H1 (cell line): Measurements from ENCODE around the gene PLA2G4E. TPM values are rescaled to one million over a fixed set of nuclear protein-coding genes. Genes with fewer than 3 reads are reported as not detected.

ENCODE experiments used
- CTCF ChIA-PET: fragments of 300-600 bp; sonication (Branson Sonifier 250); formaldehyde crosslinking; loops from one replicate; lab custom pipeline; 2021; ENCODE audit not compliant: partially characterized antibody; lab: Charles Lee
- POLR2A ChIA-PET: fragments of 300-600 bp; sonication (Branson Sonifier 250); formaldehyde crosslinking; loops from one replicate; lab custom pipeline; 2021; ENCODE audit warnings: inconsistent platforms; ENCODE audit not compliant: partially characterized antibody; lab: Charles Lee
- DNase-seq, 2 experiments: peaks; one replicate each; pipeline versions ENCODE4 v3.0.0 to v3.0.0-alpha.2; 2010 to 2022; ENCODE audit warnings: low spot score in 2 of 2, low read depth in 1 of 2, mixed read lengths in 1 of 2
- FAIRE-seq: peaks from 2 replicates; lab custom pipeline; 2011; peaks lifted over from hg19 to GRCh38; lab: Jason Lieb, UNC
- H2AFZ ChIP-seq: 2 replicates; pipeline ENCODE4 v1.8.1; 2012; ENCODE audit warnings: low read length, inconsistent platforms
- H2AK5ac ChIP-seq: 2 replicates; pipeline ENCODE4 v1.6.1; 2013; ENCODE audit warnings: low read depth, low read length
- H2BK120ac ChIP-seq: replicated peaks from 2 replicates; pipeline ENCODE3; 2013; ENCODE audit warnings: low read depth, low read length, inconsistent platforms
- H2BK12ac ChIP-seq: 2 replicates; pipeline ENCODE4 v1.6.1; 2013; ENCODE audit warnings: low read depth, low read length
- H2BK15ac ChIP-seq: 2 replicates; pipeline ENCODE4 v1.6.1; 2013; ENCODE audit warnings: low read length
- H2BK20ac ChIP-seq: 2 replicates; pipeline ENCODE4 v1.6.1; 2013; ENCODE audit warnings: low read length
- H2BK5ac ChIP-seq: 2 replicates; pipeline ENCODE4 v1.6.1; 2013; ENCODE audit warnings: low read depth, low read length
- H3K14ac ChIP-seq: 2 replicates; pipeline ENCODE4 v1.6.1; 2013; ENCODE audit warnings: inconsistent platforms; ENCODE audit not compliant: insufficient read length
- H3K18ac ChIP-seq: 2 replicates; pipeline ENCODE4 v1.6.1; 2013; ENCODE audit warnings: low read length; ENCODE audit errors: extremely low read depth
- H3K23ac ChIP-seq: 2 replicates; pipeline ENCODE4 v1.6.1; 2013; ENCODE audit warnings: inconsistent platforms; ENCODE audit not compliant: insufficient read length
- H3K23me2 ChIP-seq: 2 replicates; pipeline ENCODE4 v1.6.1; 2013; ENCODE audit warnings: low read depth, low read length
- H3K27ac ChIP-seq: 2 replicates; pipeline ENCODE4 v1.6.1; 2011; ENCODE audit warnings: low read depth, low read length, inconsistent platforms
- H3K27me3 ChIP-seq, 4 experiments: replicated peaks in 1 of 4; 1 replicate in 1 of 4; 2 replicates in 3 of 4; pipeline versions ENCODE4 v1.6.1 to v1.8.1; 2011 to 2013; ENCODE audit warnings: low read length in 3 of 4, mild to moderate bottlenecking in 3 of 4, inconsistent platforms in 2 of 4, mixed read lengths in 2 of 4, moderate library complexity in 1 of 4; ENCODE audit not compliant: control insufficient read depth in 3 of 4, insufficient read depth in 3 of 4; ENCODE audit errors: extremely low read depth in 1 of 4
- H3K36me3 ChIP-seq, 4 experiments: 2 replicates each; pipeline versions ENCODE4 v1.6.1 to v1.8.1; 2011 to 2013; ENCODE audit warnings: mild to moderate bottlenecking in 4 of 4, low read length in 3 of 4, moderate library complexity in 2 of 4, control low read depth in 1 of 4, inconsistent platforms in 1 of 4; ENCODE audit not compliant: insufficient read depth in 4 of 4, control insufficient read depth in 2 of 4
- H3K4ac ChIP-seq: replicated peaks from 2 replicates; pipeline ENCODE3; 2013; ENCODE audit warnings: low read length, low read depth, mixed read lengths, inconsistent platforms; ENCODE audit not compliant: insufficient read length
- H3K4me1 ChIP-seq, 4 experiments: replicated peaks in 1 of 4; 1 replicate in 1 of 4; 2 replicates in 3 of 4; pipeline versions ENCODE4 v1.6.1 to v1.8.1; 2011 to 2013; ENCODE audit warnings: low read length in 3 of 4, inconsistent platforms in 2 of 4, mixed read lengths in 1 of 4; ENCODE audit not compliant: insufficient read depth in 4 of 4, control insufficient read depth in 3 of 4
- H3K4me2 ChIP-seq, 2 experiments: 2 replicates each; pipeline versions ENCODE4 v1.6.1 to v1.8.1; 2011 to 2013; ENCODE audit warnings: low read depth in 2 of 2, low read length in 2 of 2, control low read depth in 1 of 2, inconsistent platforms in 1 of 2, mild to moderate bottlenecking in 1 of 2; ENCODE audit not compliant: insufficient read depth in 1 of 2
- H3K4me3 ChIP-seq, 4 experiments: fragments of 200-600, 300-600 bp in 1 of 4; sonication (generic), shearing (Covaris generic), sonication (Bioruptor Twin) in 1 of 4; 2 replicates each; pipeline versions ENCODE4 v1.5.1 to v1.8.1; 2011 to 2016; ENCODE audit warnings: low read length in 4 of 4, low read depth in 3 of 4, control low read depth in 2 of 4, inconsistent platforms in 2 of 4, mild to moderate bottlenecking in 2 of 4, mixed read lengths in 1 of 4, moderate library complexity in 1 of 4; ENCODE audit not compliant: insufficient read depth in 2 of 4; ENCODE audit errors: extremely low read depth in 1 of 4
- H3K56ac ChIP-seq: replicated peaks from 2 replicates; pipeline ENCODE3; 2013; ENCODE audit warnings: low read depth, mild to moderate bottlenecking, mixed read lengths, low read length, inconsistent platforms; ENCODE audit not compliant: insufficient read length
- H3K79me1 ChIP-seq: 2 replicates; pipeline ENCODE4 v1.6.1; 2013; ENCODE audit warnings: low read depth, low read length, control low read depth
- H3K79me2 ChIP-seq, 2 experiments: 2 replicates each; pipeline versions ENCODE4 v1.6.1 to v1.8.1; 2012 to 2013; ENCODE audit warnings: low read length in 2 of 2, mild to moderate bottlenecking in 2 of 2, inconsistent platforms in 1 of 2; ENCODE audit not compliant: insufficient read depth in 2 of 2, control insufficient read depth in 1 of 2
- H3K9ac ChIP-seq, 4 experiments: replicated peaks in 1 of 4; 1 replicate in 1 of 4; 2 replicates in 3 of 4; pipeline versions ENCODE4 v1.6.1 to v1.8.1; 2011 to 2013; ENCODE audit warnings: low read depth in 3 of 4, low read length in 3 of 4, control low read depth in 2 of 4, mild to moderate bottlenecking in 2 of 4, moderate library complexity in 2 of 4, inconsistent platforms in 1 of 4; ENCODE audit errors: extremely low read depth in 1 of 4
- H3K9me3 ChIP-seq, 2 experiments: 2 replicates each; pipeline versions ENCODE4 v1.6.1 to v1.8.1; 2012 to 2013; ENCODE audit warnings: mild to moderate bottlenecking in 2 of 2, moderate library complexity in 2 of 2, control low read depth in 1 of 2, inconsistent platforms in 1 of 2, low read depth in 1 of 2, low read length in 1 of 2, mixed read lengths in 1 of 2; ENCODE audit not compliant: insufficient read depth in 2 of 2
- H4K20me1 ChIP-seq, 2 experiments: replicated peaks in 1 of 2; 2 replicates each; pipeline versions ENCODE3 to v1.8.1; 2011 to 2013; ENCODE audit warnings: inconsistent platforms in 2 of 2, low read length in 2 of 2, mild to moderate bottlenecking in 1 of 2; ENCODE audit not compliant: insufficient read depth in 2 of 2, control insufficient read depth in 1 of 2
- H4K5ac ChIP-seq: 2 replicates; pipeline ENCODE4 v1.6.1; 2013; ENCODE audit warnings: low read length, low read depth, mixed read lengths, inconsistent platforms; ENCODE audit not compliant: insufficient read length
- H4K8ac ChIP-seq: 2 replicates; pipeline ENCODE4 v1.8.0; 2013; ENCODE audit warnings: mild to moderate bottlenecking, moderate library complexity, low read length, inconsistent platforms; ENCODE audit not compliant: insufficient read depth; ENCODE audit errors: extremely low read depth
- H4K91ac ChIP-seq: replicated peaks from 2 replicates; pipeline ENCODE3; 2013; ENCODE audit warnings: low read length, mixed read lengths, inconsistent platforms; ENCODE audit not compliant: insufficient read length
- KDM5A ChIP-seq: fragments of 200-600 bp; IDR thresholded peaks from 2 replicates; pipeline ENCODE4 v1.7.1; 2012; ENCODE audit warnings: mild to moderate bottlenecking, low read length, inconsistent platforms, mixed read lengths
- RNF2 ChIP-seq: fragments of 200-900, 300-1000 bp; sonication (generic); IDR thresholded peaks from 2 replicates; pipeline ENCODE4 v1.7.1; 2016; ENCODE audit warnings: borderline replicate concordance, low read depth, mild to moderate bottlenecking, antibody characterized with exemption, low read length; ENCODE audit not compliant: poor library complexity, severe bottlenecking; ENCODE audit errors: missing control alignments
- SP2 ChIP-seq: IDR thresholded peaks from 2 replicates; pipeline ENCODE4 v1.6.1; 2012; ENCODE audit warnings: mild to moderate bottlenecking, low read length, inconsistent platforms
- WGBS, 2 experiments: shearing (Covaris generic) in 1 of 2; methylation state at CpG; one replicate each; pipeline versions ENCODE4 v1.1.6 to v1.1.7; 2013 to 2015; ENCODE audit warnings: low lambda C conversion rate in 2 of 2, mixed read lengths in 2 of 2, inconsistent platforms in 1 of 2, low coverage in 1 of 2, missing lambda C conversion rate in 1 of 2; ENCODE audit not compliant: insufficient replicate concordance in 2 of 2, insufficient coverage in 1 of 2, insufficient read length in 1 of 2; ENCODE audit errors: extremely low coverage in 1 of 2, missing lambda C conversion rate in 1 of 2; 5-methylcytosine and 5-hydroxymethylcytosine counted together
- long read RNA-seq, 2 experiments: library from RNA in 1 of 2; library from capped mRNA in 1 of 2; stranded (forward); transcript quantifications; one replicate each; pipeline ENCODE4 v2.0.0, GENCODE V29; 2021; ENCODE audit warnings: inconsistent platforms in 1 of 2
- polyA minus RNA-seq, 3 experiments: library from RNA; depleted of rRNA, polyadenylated mRNA; stranded (reverse); fragments of >200 nt; gene quantifications; 1 replicate in 2 of 3; 2 replicates in 1 of 3; pipeline ENCODE4 v1.2.3, GENCODE V29; 2011
- polyA plus RNA-seq, 7 experiments: library from polyadenylated mRNA; depleted of rRNA in 3 of 7; stranded (reverse) in 5 of 7; unstranded in 2 of 7; fragments of >200 nt in 5 of 7; fragments of 200-250 nt in 2 of 7; gene quantifications; 1 replicate in 5 of 7; 2 replicates in 1 of 7; 4 replicates in 1 of 7; pipeline versions ENCODE4 v1.2.1 to v1.2.3, GENCODE V29; 2011 to 2013; ENCODE audit warnings: missing spikeins in 2 of 7, mixed read lengths in 2 of 7
- total RNA-seq: library from RNA; stranded (reverse); fragmentation: NEBNext Ultra II Directional; extraction: Animal tissue kit (Norgen Biotek cat#: 25700); gene quantifications from 2 replicates; pipeline ENCODE4 v1.2.1, GENCODE V29; 2021
- TF ChIP-seq, protein P1 (sequence below): IDR thresholded peaks from 2 replicates; pipeline ENCODE4 v1.6.1; 2012; ENCODE audit warnings: inconsistent platforms

The PLA2G4E gene
- total RNA-seq (not detected in 2 replicates), polyA plus RNA-seq (2011; rRNA removed) (0.03 TPM in 2 replicates), polyA minus RNA-seq (2011; rRNA and poly(A)+ RNA removed) (not detected in 2 replicates)
- not detected for polyA plus RNA-seq (2011; cell fraction: cytosol; rRNA removed)
- 0.04 TPM for polyA plus RNA-seq (2011; cell fraction: nucleus; rRNA removed)
- polyA plus RNA-seq (2012, experiment 1 of 2): not detected in 4 replicates
- not detected for polyA plus RNA-seq (2012, experiment 2 of 2)
- not detected for polyA plus RNA-seq (2013, experiment 1 of 2)
- 0.04 TPM for polyA plus RNA-seq (2013, experiment 2 of 2)
- polyA minus RNA-seq (2011; cell fraction: cytosol; rRNA and poly(A)+ RNA removed): not detected
- not detected for polyA minus RNA-seq (2011; cell fraction: nucleus; rRNA and poly(A)+ RNA removed)
- long read RNA-seq, experiment 1: 0 reads
- long read RNA-seq, experiment 2: 0 reads

GRCh38 chr15:42020713-42021273 is at the start of gene PLA2G4E:
TSS of gene PLA2G4E (minus strand) at chr15:42021042. CDS start at chr15:42021030, 12 bp downstream.
- ChIA-PET CTCF (interaction anchor here (0.6 to 2.8 kb wide), 2 partner anchors 16 to 23 kb away, joined by 3 to 7 read pairs; no protein-coding TSS in a partner anchor), POLR2A (interaction anchor here (0.9 kb wide), 1 partner anchor 8 kb away, joined by 4 read pairs; no protein-coding TSS in a partner anchor)
- Histone ChIP-seq H3K4me3 (no peak within 1 kb of the TSS), H3K79me1 (no peaks in the 10 kb centered on the region), H2AK5ac (no peak within 1 kb of the TSS), H3K9ac (no peak within 1 kb of the TSS), H2BK20ac (no peak within 1 kb of the TSS), H3K79me2 (no peaks in the 10 kb centered on the region), H3K27ac (no peak within 1 kb of the TSS), H3K4me2 (no peak within 1 kb of the TSS), H3K56ac (no peak within 1 kb of the TSS), H3K23ac (no peak within 1 kb of the TSS), H4K8ac (no peak within 1 kb of the TSS; the same call in 1 of the 2 replicates), H4K5ac (no peak within 1 kb of the TSS), H2AFZ (no peak within 1 kb of the TSS), H2BK5ac (no peak within 1 kb of the TSS), H2BK12ac (no peak within 1 kb of the TSS), H4K20me1 (no peaks in the 10 kb centered on the region), H3K4ac (no peak within 1 kb of the TSS), H2BK15ac (no peak within 1 kb of the TSS), H4K91ac (no peak within 1 kb of the TSS), H3K4me1 (no peaks in the 10 kb centered on the region), H2BK120ac (no peak within 1 kb of the TSS), H3K36me3 (no peaks in the 10 kb centered on the region), H3K14ac (no peak within 1 kb of the TSS), H3K27me3 (no peaks in the 10 kb centered on the region), H3K9me3 (peaks cover 31 to 39% of the 10 kb centered on the region in 2 experiments), H3K18ac (no peak within 1 kb of the TSS), H3K23me2 (no peaks in the 10 kb centered on the region)
- TF ChIP-seq SP2 (no peak), RNF2 (no peak), KDM5A (no peak)
- TF ChIP-seq, protein P1, sequence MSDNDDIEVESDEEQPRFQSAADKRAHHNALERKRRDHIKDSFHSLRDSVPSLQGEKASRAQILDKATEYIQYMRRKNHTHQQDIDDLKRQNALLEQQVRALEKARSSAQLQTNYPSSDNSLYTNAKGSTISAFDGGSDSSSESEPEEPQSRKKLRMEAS: no peak
- no peak for FAIRE-seq
- WGBS, 2 experiments: 88% methylated on average over 4 of the region's 5 CpGs; no CpG with 5 or more reads in 1 of the 2 experiments
- no peak for DNase-seq
